ENCODE results near the gene ARFGAP1. TPM values are rescaled to one million over a fixed set of nuclear protein-coding genes. Genes with fewer than 3 reads are reported as not detected.
"Not testable (repeated sequence)": the region's sequence is repeated elsewhere in the genome, so short reads cannot be mapped to it uniquely, and the experiment has no call there.

Gene ARFGAP1
- total and polyA plus RNA-seq, 5 donors from 2014 or later = 17.9 to 123 (median 21.0) TPM

DNA sequence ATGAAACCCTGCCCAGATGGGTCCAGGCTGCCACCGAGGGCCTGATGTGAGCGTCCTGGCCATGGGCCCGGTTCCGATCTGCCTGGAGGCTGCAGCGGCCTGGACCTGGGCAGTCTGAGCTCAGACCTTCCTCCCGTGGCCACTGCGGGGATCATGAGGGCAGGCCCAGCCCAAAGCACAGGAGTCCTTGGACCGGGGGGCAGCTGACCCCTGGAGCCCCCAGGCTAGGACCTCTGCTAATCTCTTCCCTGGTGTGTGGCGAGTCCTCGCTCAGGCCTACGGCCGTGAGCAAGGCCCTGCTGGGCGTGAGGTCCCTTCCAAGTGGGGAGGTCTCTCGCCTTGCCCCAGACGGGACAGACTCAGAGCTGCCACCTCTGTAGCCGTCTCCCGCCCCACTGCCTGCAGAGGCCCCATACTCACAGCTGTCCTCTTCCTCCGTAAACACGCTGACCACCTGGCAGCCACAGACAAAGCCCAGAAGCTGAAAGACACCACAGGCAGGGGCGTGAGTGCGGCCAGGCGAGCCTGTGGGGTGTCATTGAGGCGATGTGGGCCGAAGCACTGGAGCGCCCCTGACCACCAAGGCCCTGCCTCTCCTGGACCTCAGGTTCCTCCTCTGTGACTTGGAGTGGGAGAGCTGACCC, 28.9 kb upstream of the ARFGAP1 start:
- Histone ChIP-seq H3K27me3 (ENCODE audit: control insufficient read depth, insufficient read depth, low read length) (no peaks in the 10 kb centered on the region), H3K27ac (ENCODE audit: insufficient read depth, low read length, poor library complexity, severe bottlenecking) (no peak overlapping the region), H3K9me3 (ENCODE audit: control insufficient read depth in 2 of 2, low read length in 2 of 2) (no peaks in the 10 kb centered on the region), H3K4me3 (ENCODE audit: low read depth, low read length) (no peak overlapping the region), H3K4me1 (ENCODE audit: control insufficient read depth, insufficient read depth, low read length, poor library complexity, severe bottlenecking) (no peaks in the 10 kb centered on the region), H3K36me3 (ENCODE audit: control insufficient read depth, insufficient read depth, low read length) (no peaks in the 10 kb centered on the region)
- Mint-ChIP-seq H3K36me3 (no peaks in the 10 kb centered on the region), H3K4me1 (no peaks in the 10 kb centered on the region), H3K4me3 (no peak overlapping the region), H3K9me3 (no peaks in the 10 kb centered on the region), H3K27ac (no peak overlapping the region), H3K27me3 (peaks cover 12% of the 10 kb centered on the region)
- DNase-seq (no peak), ATAC-seq (ENCODE audit: low read depth in 2 of 2) (no peak)

DNA sequence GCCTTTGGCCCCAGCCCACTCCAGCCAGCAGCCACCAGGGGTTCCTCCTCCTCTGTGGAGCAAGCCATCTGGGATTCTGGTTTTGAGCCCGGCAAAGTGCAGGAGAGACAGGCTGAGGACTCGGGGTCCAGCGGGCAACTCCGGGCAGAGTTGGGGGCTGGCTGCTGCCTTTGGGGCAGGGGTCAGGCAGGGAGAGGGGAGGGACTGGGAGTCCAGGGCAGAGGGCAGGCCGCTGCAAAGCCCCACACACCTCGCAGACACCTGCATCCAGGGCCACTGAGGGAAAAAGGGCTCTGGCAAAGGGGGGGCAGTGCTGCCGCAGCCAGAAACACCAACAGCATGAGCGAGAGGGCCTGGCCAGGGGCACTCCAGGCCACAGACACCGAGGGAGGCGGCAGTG, 28.1 kb upstream of the ARFGAP1 start:
- DNase-seq (no peak), ATAC-seq (ENCODE audit: low read depth in 2 of 2) (no peak)
- no peaks in the 10 kb centered on the region for H3K9me3 Mint-ChIP-seq
- H3K27ac ChIP-seq (ENCODE audit: insufficient read depth, low read length, poor library complexity, severe bottlenecking) = no peak overlapping the region
- no peaks in the 10 kb centered on the region for H3K4me1 ChIP-seq (ENCODE audit: control insufficient read depth, insufficient read depth, low read length, poor library complexity, severe bottlenecking)
- no peak overlapping the region for H3K4me3 ChIP-seq (ENCODE audit: low read depth, low read length)
- no peak overlapping the region for H3K27ac Mint-ChIP-seq
- no peaks in the 10 kb centered on the region for H3K36me3 ChIP-seq (ENCODE audit: control insufficient read depth, insufficient read depth, low read length)
- no peaks in the 10 kb centered on the region for H3K4me1 Mint-ChIP-seq
- no peaks in the 10 kb centered on the region for H3K36me3 Mint-ChIP-seq
- no peak overlapping the region for H3K4me3 Mint-ChIP-seq
- H3K9me3 ChIP-seq (ENCODE audit: control insufficient read depth in 2 of 2, low read length in 2 of 2) = no peaks in the 10 kb centered on the region
- H3K27me3 ChIP-seq (ENCODE audit: control insufficient read depth, insufficient read depth, low read length) = no peaks in the 10 kb centered on the region
- peaks cover 12% of the 10 kb centered on the region for H3K27me3 Mint-ChIP-seq

DNA sequence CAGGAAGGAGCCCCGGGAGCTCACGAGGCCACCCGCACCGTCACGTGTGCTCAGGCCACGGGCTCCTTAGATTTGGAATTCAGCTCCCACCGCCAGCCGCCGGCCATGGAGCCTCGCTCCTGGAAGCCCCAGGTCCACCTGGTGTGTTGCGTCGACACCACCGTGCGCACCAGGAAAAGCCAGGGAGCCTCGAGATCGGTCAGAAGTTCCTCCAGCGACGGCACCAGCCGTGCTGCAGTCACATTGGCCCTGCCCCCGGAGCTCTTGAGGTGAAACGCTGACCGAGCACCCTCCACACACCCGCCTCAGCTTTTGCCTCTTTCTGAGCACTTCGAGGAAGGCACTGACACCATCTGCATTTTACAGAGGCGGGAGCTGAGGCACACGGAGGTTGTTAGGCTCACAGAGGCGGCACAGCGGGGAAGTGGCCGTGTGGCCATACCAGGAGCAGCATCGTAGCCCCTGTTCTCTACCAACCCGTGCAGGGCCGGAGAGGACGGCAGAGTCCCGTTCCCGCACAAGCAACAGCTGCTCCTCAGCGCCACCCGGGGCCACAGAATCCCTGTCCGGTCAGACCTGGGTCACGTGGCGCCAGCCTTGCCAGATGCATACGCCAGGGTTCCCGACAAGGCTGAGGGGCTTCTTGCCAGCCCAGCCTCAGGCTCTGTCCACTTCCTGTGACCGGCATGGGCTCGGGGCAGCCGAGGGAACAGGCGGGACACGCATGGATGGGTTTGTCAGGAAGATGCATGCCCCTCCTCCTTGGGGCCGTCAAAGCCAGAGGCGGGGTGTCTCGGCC, 25.9 kb upstream of the ARFGAP1 start:
- H3K27ac Mint-ChIP-seq = no peak overlapping the region
- H3K27me3 Mint-ChIP-seq = peaks cover 19% of the 10 kb centered on the region

DNA sequence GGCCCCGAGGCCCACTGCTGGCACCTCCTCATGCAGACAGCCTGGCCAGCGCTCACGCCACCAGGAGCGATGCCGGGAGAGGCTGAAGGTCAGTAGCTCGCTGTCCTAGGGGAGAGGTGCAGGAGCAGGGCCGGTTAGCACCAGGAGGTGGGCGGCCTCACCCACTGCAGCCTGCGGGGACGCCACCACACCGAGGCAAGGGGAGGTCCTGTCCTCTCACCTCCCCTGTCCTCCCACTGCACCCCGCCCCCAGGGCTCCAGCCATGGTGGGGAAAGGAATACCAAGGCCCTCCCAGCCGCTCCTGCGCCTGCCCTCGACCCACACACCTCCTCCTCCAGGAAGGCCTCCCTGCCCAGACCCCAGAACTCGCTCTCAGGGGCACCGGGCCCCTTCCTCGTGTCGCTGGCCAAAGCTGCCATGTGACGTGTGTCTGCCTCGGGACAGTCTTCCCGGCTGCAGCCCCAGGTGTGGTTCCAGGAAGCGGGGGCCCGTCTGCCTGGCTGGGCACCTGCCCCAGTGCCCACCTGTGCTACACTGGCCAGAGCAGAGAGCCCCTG, 24.9 kb upstream of the ARFGAP1 start:
- H3K27me3 ChIP-seq (ENCODE audit: control insufficient read depth, insufficient read depth, low read length) = peaks cover 2% of the 10 kb centered on the region
- no peaks in the 10 kb centered on the region for H3K9me3 ChIP-seq (ENCODE audit: control insufficient read depth in 2 of 2, low read length in 2 of 2)
- Mint-ChIP-seq H3K36me3 (no peaks in the 10 kb centered on the region), H3K4me1 (peaks cover 0 to 2% (median 0%) of the 10 kb centered on the region in 4 donors), H3K9me3 (no peaks in the 10 kb centered on the region), H3K4me3 (no peak overlapping the region), H3K27ac (no peak overlapping the region), H3K27me3 (peaks cover 29% of the 10 kb centered on the region)
- H3K27ac ChIP-seq (ENCODE audit: insufficient read depth, low read length, poor library complexity, severe bottlenecking) = no peak overlapping the region
- no peaks in the 10 kb centered on the region for H3K36me3 ChIP-seq (ENCODE audit: control insufficient read depth, insufficient read depth, low read length)
- H3K4me3 ChIP-seq (ENCODE audit: low read depth, low read length) = no peak overlapping the region
- no peaks in the 10 kb centered on the region for H3K4me1 ChIP-seq (ENCODE audit: control insufficient read depth, insufficient read depth, low read length, poor library complexity, severe bottlenecking)
- DNase-seq = no peak
- ATAC-seq (ENCODE audit: low read depth in 2 of 2) = no peak

More for the DNA sequence above, 25.9 kb upstream of the ARFGAP1 start:
- no peaks in the 10 kb centered on the region for H3K9me3 ChIP-seq (ENCODE audit: control insufficient read depth in 2 of 2, low read length in 2 of 2)
- H3K27me3 ChIP-seq (ENCODE audit: control insufficient read depth, insufficient read depth, low read length) = no peaks in the 10 kb centered on the region
- ATAC-seq (ENCODE audit: low read depth in 2 of 2) (no peak), DNase-seq (no peak)
- Mint-ChIP-seq H3K36me3 (no peaks in the 10 kb centered on the region), H3K4me3 (no peak overlapping the region), H3K4me1 (no peaks in the 10 kb centered on the region), H3K9me3 (no peaks in the 10 kb centered on the region)
- no peak overlapping the region for H3K27ac ChIP-seq (ENCODE audit: insufficient read depth, low read length, poor library complexity, severe bottlenecking)
- H3K4me1 ChIP-seq (ENCODE audit: control insufficient read depth, insufficient read depth, low read length, poor library complexity, severe bottlenecking) = no peaks in the 10 kb centered on the region
- H3K36me3 ChIP-seq (ENCODE audit: control insufficient read depth, insufficient read depth, low read length) = no peaks in the 10 kb centered on the region
- no peak overlapping the region for H3K4me3 ChIP-seq (ENCODE audit: low read depth, low read length)

DNA sequence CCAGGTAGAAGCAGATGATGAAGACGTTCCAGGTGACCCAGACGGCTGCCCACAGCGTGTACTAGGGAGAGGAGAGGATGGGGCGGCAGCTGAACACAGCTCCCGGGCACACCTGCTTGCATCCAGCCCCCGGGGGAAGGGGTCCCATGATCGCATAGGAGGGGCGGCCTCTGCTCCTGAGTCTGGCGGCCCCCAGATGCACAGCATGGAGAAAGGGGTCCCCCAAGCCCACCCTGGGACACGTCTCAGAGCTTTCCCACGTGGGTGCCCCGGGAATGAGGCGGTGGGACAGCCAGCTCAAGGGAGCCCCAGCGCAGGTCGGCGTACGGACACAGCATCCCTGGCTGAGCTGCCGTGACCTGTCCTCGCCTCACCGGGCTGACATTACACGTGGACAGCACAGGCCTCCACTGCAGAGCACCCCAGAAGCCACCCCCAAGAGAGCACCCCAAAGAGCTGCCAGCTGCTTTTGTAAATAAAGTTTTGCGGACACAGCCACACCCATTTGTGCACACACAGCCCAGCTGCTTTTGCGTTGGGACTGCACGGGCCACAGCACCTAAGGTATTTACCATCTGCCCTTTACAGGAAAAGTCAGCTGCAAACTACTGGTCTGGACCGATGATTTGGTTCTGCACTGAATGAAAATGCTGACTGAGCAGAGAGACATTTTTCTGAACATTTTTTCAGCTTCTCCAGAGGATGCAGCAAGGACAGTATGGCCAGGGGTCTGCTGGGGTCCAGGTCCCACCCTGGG, 23.6 kb upstream of the ARFGAP1 start:
- H3K9me3 Mint-ChIP-seq = no peaks in the 10 kb centered on the region
- H3K4me3 Mint-ChIP-seq = no peak overlapping the region
- peaks cover 0 to 7% (median 0%) of the 10 kb centered on the region in 4 donors for H3K4me1 Mint-ChIP-seq
- no peak overlapping the region for H3K4me3 ChIP-seq (ENCODE audit: low read depth, low read length)
- DNase-seq (no peak), ATAC-seq (ENCODE audit: low read depth in 2 of 2) (no peak)
- H3K9me3 ChIP-seq (ENCODE audit: control insufficient read depth in 2 of 2, low read length in 2 of 2) = no peaks in the 10 kb centered on the region
- H3K36me3 Mint-ChIP-seq = no peaks in the 10 kb centered on the region
- H3K27ac ChIP-seq (ENCODE audit: insufficient read depth, low read length, poor library complexity, severe bottlenecking) = no peak overlapping the region
- peaks cover 34% of the 10 kb centered on the region for H3K27me3 Mint-ChIP-seq
- no peaks in the 10 kb centered on the region for H3K4me1 ChIP-seq (ENCODE audit: control insufficient read depth, insufficient read depth, low read length, poor library complexity, severe bottlenecking)
- H3K36me3 ChIP-seq (ENCODE audit: control insufficient read depth, insufficient read depth, low read length) = no peaks in the 10 kb centered on the region
- no peak overlapping the region for H3K27ac Mint-ChIP-seq
- H3K27me3 ChIP-seq (ENCODE audit: control insufficient read depth, insufficient read depth, low read length) = peaks cover 4% of the 10 kb centered on the region

DNA sequence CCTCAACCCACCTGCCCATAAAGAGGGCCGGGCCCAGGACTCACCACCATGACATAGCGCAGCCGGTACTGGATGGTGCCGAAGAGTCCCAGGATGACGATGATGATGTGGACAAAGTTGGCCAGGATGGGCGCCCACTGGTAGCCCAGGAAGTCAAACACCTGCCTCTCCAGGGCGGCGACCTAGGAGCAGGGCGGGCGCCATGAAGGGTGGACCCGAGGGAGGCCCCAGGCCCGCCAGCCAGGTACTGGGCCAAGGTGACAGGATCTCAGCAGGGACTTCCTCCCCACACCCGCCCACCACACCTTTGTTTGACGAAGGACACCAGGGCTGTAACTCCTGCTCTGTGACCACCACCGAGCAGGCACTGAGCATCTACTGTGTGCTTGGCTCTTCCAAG, 22.7 kb upstream of the ARFGAP1 start:
- H3K27me3 Mint-ChIP-seq = peaks cover 34% of the 10 kb centered on the region
- no peak for DNase-seq
- no peak overlapping the region for H3K27ac ChIP-seq (ENCODE audit: insufficient read depth, low read length, poor library complexity, severe bottlenecking)
- peaks cover 4% of the 10 kb centered on the region for H3K27me3 ChIP-seq (ENCODE audit: control insufficient read depth, insufficient read depth, low read length)
- no peak for ATAC-seq (ENCODE audit: low read depth in 2 of 2)
- H3K36me3 ChIP-seq (ENCODE audit: control insufficient read depth, insufficient read depth, low read length) = no peaks in the 10 kb centered on the region
- H3K36me3 Mint-ChIP-seq = no peaks in the 10 kb centered on the region
- no peak overlapping the region for H3K27ac Mint-ChIP-seq
- H3K9me3 ChIP-seq (ENCODE audit: control insufficient read depth in 2 of 2, low read length in 2 of 2) = no peaks in the 10 kb centered on the region
- no peaks in the 10 kb centered on the region for H3K4me1 ChIP-seq (ENCODE audit: control insufficient read depth, insufficient read depth, low read length, poor library complexity, severe bottlenecking)
- H3K9me3 Mint-ChIP-seq = no peaks in the 10 kb centered on the region
- H3K4me3 Mint-ChIP-seq = no peak overlapping the region
- peaks cover 0 to 7% (median 0%) of the 10 kb centered on the region in 4 donors for H3K4me1 Mint-ChIP-seq
- no peak overlapping the region for H3K4me3 ChIP-seq (ENCODE audit: low read depth, low read length)

DNA sequence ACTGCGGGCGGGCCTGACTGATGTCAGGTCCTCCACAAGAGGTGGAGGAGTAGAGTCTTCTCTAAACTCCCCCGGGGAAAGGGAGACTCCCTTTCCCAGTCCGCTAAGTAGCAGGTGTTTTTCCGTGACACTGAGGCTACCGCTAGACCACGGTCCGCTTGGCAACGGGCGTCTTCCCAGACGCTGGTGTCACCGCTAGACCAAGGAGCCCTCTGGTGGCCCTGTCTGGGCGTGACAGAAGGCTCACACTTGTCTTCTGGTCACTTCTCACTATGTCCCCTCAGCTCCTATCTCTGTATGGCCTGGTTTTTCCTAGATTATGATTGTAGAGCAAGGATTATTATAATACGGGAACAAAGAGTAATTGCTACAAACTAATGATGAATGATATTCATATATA, 21.3 kb upstream of the ARFGAP1 start:
- H3K4me1 Mint-ChIP-seq = peaks cover 0 to 11% (median 3%) of the 10 kb centered on the region in 4 donors
- DNase-seq; H3K9me3 Mint-ChIP-seq; H3K27ac ChIP-seq (ENCODE audit: insufficient read depth, low read length, poor library complexity, severe bottlenecking); H3K36me3 Mint-ChIP-seq; H3K36me3 ChIP-seq (ENCODE audit: control insufficient read depth, insufficient read depth, low read length); H3K9me3 ChIP-seq (ENCODE audit: control insufficient read depth in 2 of 2, low read length in 2 of 2); H3K27me3 ChIP-seq (ENCODE audit: control insufficient read depth, insufficient read depth, low read length); H3K4me1 ChIP-seq (ENCODE audit: control insufficient read depth, insufficient read depth, low read length, poor library complexity, severe bottlenecking); ATAC-seq (ENCODE audit: low read depth in 2 of 2); H3K4me3 Mint-ChIP-seq; H3K4me3 ChIP-seq (ENCODE audit: low read depth, low read length); H3K27ac Mint-ChIP-seq: not testable (repeated sequence)
- H3K27me3 Mint-ChIP-seq = peaks cover 34% of the 10 kb centered on the region
